ENCODE measurements around the gene CACNA1I.
A peak's percentile ranks its signal among the peaks of the same experiment; 100 is the strongest.

CACNA1I gene

GRCh38 chr22:39686178-39686620, 115.6 kb downstream of the CACNA1I start:
- H3K4me1 Mint-ChIP-seq: no peaks in the 10 kb centered on the region
- peaks cover 68% of the 10 kb centered on the region for H3K27me3 Mint-ChIP-seq
- H3K9me3 Mint-ChIP-seq: no peaks in the 10 kb centered on the region
- H3K36me3 Mint-ChIP-seq: peaks cover 5% of the 10 kb centered on the region
- no peak overlapping the region for H3K4me3 Mint-ChIP-seq
- no peak for DNase-seq
- CTCF ChIA-PET: no interaction called here
- H3K27ac Mint-ChIP-seq: no peak overlapping the region

- Mint-ChIP-seq H3K4me1 (no peaks in the 10 kb centered on the region), H3K9me3 (no peaks in the 10 kb centered on the region), H3K36me3 (peaks cover 5% of the 10 kb centered on the region), H3K27me3 (peaks cover 75% of the 10 kb centered on the region), H3K4me3 (no peak overlapping the region), H3K27ac (no peak overlapping the region)
- no peak for DNase-seq
- CTCF ChIA-PET: interaction anchor here (0.6 kb wide), 1 partner anchor 317 kb away, joined by 3 read pairs; no protein-coding TSS in a partner anchor
Measured at GRCh38 chr22:39686776-39687525, 116.4 kb downstream of the CACNA1I start.

GRCh38 chr22:39688186-39688785, 117.7 kb downstream of the CACNA1I start:
- no peak overlapping the region for H3K4me3 Mint-ChIP-seq
- H3K4me1 Mint-ChIP-seq: no peaks in the 10 kb centered on the region
- peak overlapping the region; percentile 38 for H3K27ac Mint-ChIP-seq
- no peak for DNase-seq
- H3K27me3 Mint-ChIP-seq: peaks cover 83% of the 10 kb centered on the region
- H3K9me3 Mint-ChIP-seq: no peaks in the 10 kb centered on the region
- CTCF ChIA-PET: no interaction called here
- H3K36me3 Mint-ChIP-seq: peaks cover 2% of the 10 kb centered on the region

- H3K27ac Mint-ChIP-seq: no peak overlapping the region
- no peak for DNase-seq
- H3K27me3 Mint-ChIP-seq: peaks cover 86% of the 10 kb centered on the region
- CTCF ChIA-PET: no interaction called here
- H3K4me1 Mint-ChIP-seq: no peaks in the 10 kb centered on the region
- H3K9me3 Mint-ChIP-seq: no peaks in the 10 kb centered on the region
- H3K36me3 Mint-ChIP-seq: no peaks in the 10 kb centered on the region
- H3K4me3 Mint-ChIP-seq: no peak overlapping the region
Measured at GRCh38 chr22:39689421-39689820, 118.9 kb downstream of the CACNA1I start.

- Mint-ChIP-seq H3K4me1 (no peaks in the 10 kb centered on the region), H3K4me3 (no peak overlapping the region), H3K9me3 (no peaks in the 10 kb centered on the region), H3K27ac (no peak overlapping the region), H3K27me3 (peaks cover 85% of the 10 kb centered on the region), H3K36me3 (no peaks in the 10 kb centered on the region)
- CTCF ChIA-PET: no interaction called here
- DNase-seq: no peak
Measured at GRCh38 chr22:39690881-39691605, 120.5 kb downstream of the CACNA1I start.

- CTCF ChIA-PET: no interaction called here
- Mint-ChIP-seq H3K27ac (no peak overlapping the region), H3K36me3 (no peaks in the 10 kb centered on the region), H3K4me1 (no peaks in the 10 kb centered on the region), H3K27me3 (peaks cover 73% of the 10 kb centered on the region), H3K9me3 (no peaks in the 10 kb centered on the region), H3K4me3 (no peak overlapping the region)
- no peak for DNase-seq
Measured at GRCh38 chr22:39693943-39694500, 123.5 kb downstream of the CACNA1I start.

GRCh38 chr22:39697790-39698430, 127.4 kb downstream of the CACNA1I start:
- peaks cover 57% of the 10 kb centered on the region for H3K27me3 Mint-ChIP-seq
- no peaks in the 10 kb centered on the region for H3K9me3 Mint-ChIP-seq
- CTCF ChIA-PET: no interaction called here
- H3K27ac Mint-ChIP-seq: no peak overlapping the region
- H3K4me1 Mint-ChIP-seq: no peaks in the 10 kb centered on the region
- no peak overlapping the region for H3K4me3 Mint-ChIP-seq
- no peaks in the 10 kb centered on the region for H3K36me3 Mint-ChIP-seq
- DNase-seq: no peak

- Mint-ChIP-seq H3K27me3 (peaks cover 49% of the 10 kb centered on the region), H3K9me3 (no peaks in the 10 kb centered on the region), H3K4me3 (no peak overlapping the region), H3K4me1 (no peaks in the 10 kb centered on the region), H3K36me3 (no peaks in the 10 kb centered on the region), H3K27ac (no peak overlapping the region)
- CTCF ChIA-PET: no interaction called here
- DNase-seq: no peak
Measured at GRCh38 chr22:39699631-39700360, 129.2 kb downstream of the CACNA1I start.

GRCh38 chr22:39700565-39700964, 130.0 kb downstream of the CACNA1I start:
- Mint-ChIP-seq H3K9me3 (no peaks in the 10 kb centered on the region), H3K4me1 (no peaks in the 10 kb centered on the region), H3K4me3 (no peak overlapping the region), H3K27ac (no peak overlapping the region), H3K36me3 (no peaks in the 10 kb centered on the region), H3K27me3 (peaks cover 42% of the 10 kb centered on the region)
- CTCF ChIA-PET: no interaction called here
- DNase-seq: no peak

GRCh38 chr22:39703091-39703490, 132.5 kb downstream of the CACNA1I start:
- peaks cover 29% of the 10 kb centered on the region for H3K27me3 Mint-ChIP-seq
- no peak overlapping the region for H3K4me3 Mint-ChIP-seq
- no peak overlapping the region for H3K27ac Mint-ChIP-seq
- DNase-seq: no peak
- no peaks in the 10 kb centered on the region for H3K4me1 Mint-ChIP-seq
- CTCF ChIA-PET: no interaction called here
- no peaks in the 10 kb centered on the region for H3K36me3 Mint-ChIP-seq
- no peaks in the 10 kb centered on the region for H3K9me3 Mint-ChIP-seq

GRCh38 chr22:39703928-39704639, 133.5 kb downstream of the CACNA1I start:
- Mint-ChIP-seq H3K4me1 (no peaks in the 10 kb centered on the region), H3K36me3 (no peaks in the 10 kb centered on the region), H3K9me3 (no peaks in the 10 kb centered on the region), H3K27me3 (peaks cover 25% of the 10 kb centered on the region), H3K27ac (no peak overlapping the region), H3K4me3 (no peak overlapping the region)
- DNase-seq: no peak
- CTCF ChIA-PET: no interaction called here

GRCh38 chr22:39705386-39705785, 134.8 kb downstream of the CACNA1I start:
- Mint-ChIP-seq H3K27me3 (peaks cover 29% of the 10 kb centered on the region), H3K27ac (no peak overlapping the region), H3K9me3 (no peaks in the 10 kb centered on the region)

GRCh38 chr22:39706376-39707140, 136.0 kb downstream of the CACNA1I start:
- Mint-ChIP-seq H3K36me3 (no peaks in the 10 kb centered on the region), H3K27ac (no peak overlapping the region), H3K4me1 (no peaks in the 10 kb centered on the region), H3K4me3 (no peak overlapping the region), H3K27me3 (peaks cover 32% of the 10 kb centered on the region), H3K9me3 (no peaks in the 10 kb centered on the region)
- CTCF ChIA-PET: no interaction called here
- no peak for DNase-seq

More at GRCh38 chr22:39705386-39705785, 134.8 kb downstream of the CACNA1I start:
- Mint-ChIP-seq H3K36me3 (no peaks in the 10 kb centered on the region), H3K4me3 (no peak overlapping the region), H3K4me1 (no peaks in the 10 kb centered on the region)
- DNase-seq: no peak
- CTCF ChIA-PET: no interaction called here

Measured in activated naive CD4-positive, alpha-beta T cell treated with anti-CD3 and anti-CD28 coated beads, Interleukin-2, amount 10 ng/mL, durations not matched to agents 7 days and 5 days (primary cell).